Measurements from ENCODE around the gene TBC1D24.

TBC1D24 gene

DNA sequence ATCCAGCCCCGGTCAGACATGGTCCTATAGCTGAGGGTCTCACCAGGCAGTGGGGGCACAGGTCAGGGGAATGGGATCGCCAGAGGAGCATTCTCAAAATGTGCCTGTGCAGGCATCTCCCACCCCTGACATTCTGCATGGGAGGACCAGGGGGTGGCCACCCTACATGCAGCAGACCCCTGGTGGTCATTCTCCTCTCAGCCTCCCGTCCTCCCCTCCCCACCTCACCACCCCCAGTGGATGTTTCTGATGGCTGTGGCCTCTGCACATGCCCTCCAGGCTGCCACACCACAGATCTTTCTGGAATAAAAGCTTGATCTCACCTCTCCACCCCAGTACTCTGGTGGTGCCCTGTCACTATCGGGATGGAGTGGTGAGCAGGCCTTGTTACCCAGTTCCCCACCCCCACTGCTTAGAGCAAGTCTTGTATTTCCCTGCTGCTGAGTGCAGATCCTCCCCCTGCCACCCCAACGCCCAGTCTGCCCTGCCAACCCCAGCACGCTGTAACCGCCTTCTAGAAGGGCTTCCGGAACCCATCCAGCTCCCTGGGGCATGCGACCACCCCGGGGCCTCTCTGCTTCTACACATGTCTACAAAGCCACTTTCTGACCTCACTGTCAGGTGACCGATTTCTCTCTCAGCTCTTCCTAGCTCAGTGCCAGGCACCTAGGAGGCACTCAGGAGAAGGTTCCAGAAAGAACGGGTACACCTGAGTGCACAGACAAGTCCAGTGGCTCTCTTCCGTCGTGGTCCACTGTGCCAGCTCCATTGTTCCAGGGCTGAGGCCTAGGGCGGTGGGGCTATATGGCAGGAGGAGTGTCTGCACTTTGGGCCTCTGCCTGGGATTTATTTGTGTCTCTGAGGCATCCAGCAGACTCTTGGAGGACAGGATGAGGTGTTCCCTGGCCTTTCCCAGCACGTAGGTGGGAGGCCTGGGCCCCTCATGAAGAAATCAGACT, 9.3 kb downstream of the TBC1D24 start:
- no peak for DNase-seq

DNA sequence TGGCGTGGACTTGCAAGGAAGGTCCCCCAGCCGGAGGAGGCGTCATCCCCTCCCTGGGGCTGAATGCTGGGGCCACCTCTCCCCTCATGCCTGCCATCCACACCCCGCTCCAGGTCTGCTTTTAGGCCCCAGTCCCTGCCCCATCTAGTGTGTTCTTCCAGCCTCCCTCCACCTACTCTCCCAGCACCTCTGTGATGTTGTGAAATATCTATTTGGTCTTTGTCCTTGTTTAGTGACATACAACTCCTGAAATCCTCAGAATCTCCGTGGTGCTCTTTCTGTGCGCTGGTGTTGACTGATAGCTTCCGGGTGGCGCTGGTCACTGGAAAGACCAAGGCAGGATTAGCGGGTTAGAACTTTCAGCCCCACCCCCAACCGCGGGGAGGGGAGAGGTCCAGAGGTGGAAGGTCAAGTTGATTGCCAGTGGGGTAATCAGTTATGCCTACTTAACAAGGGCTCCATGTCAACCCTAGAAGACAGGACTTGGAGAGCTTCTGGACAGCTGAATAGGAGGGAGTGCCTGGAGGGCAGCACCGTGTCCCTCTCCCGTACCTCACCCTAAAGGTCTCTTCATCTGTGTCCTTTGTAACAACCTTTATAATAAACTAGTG, 10.1 kb downstream of the TBC1D24 start:
- DNase-seq: no peak

DNA sequence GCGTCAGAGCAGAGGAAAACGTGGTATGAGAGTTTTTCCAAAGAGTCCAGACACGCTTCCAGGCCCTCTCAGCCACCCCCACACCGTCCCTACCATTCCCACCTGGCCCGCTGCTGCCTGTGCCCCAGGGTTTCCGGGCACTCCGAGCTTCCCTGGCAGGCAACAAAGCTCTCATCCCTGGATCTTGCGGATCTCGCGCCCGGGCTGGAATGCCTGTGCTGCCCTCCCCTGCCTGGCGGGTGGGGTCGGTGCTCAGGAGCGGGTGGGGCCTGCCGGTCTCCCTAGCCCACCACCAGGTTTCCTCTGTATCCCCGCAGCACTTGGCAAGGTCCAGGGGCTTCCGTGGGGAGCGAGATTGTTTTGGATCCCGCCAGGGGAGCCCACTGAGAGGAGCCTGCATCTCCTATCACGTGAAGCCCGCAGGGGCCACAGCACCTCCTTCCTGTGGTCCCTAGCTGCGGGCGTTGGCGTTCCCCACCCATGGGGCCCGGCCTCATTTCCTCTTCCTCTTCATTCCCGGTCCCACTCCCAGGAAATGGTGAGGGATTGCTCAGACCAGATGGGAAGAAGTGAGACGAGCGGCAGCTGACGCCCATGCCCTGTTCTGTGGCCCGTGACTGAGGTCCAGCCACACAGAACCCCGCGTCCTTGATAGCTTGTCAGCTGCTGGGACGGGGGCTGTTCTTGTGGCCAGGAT, 11.0 kb downstream of the TBC1D24 start:
- no peak for DNase-seq

DNA sequence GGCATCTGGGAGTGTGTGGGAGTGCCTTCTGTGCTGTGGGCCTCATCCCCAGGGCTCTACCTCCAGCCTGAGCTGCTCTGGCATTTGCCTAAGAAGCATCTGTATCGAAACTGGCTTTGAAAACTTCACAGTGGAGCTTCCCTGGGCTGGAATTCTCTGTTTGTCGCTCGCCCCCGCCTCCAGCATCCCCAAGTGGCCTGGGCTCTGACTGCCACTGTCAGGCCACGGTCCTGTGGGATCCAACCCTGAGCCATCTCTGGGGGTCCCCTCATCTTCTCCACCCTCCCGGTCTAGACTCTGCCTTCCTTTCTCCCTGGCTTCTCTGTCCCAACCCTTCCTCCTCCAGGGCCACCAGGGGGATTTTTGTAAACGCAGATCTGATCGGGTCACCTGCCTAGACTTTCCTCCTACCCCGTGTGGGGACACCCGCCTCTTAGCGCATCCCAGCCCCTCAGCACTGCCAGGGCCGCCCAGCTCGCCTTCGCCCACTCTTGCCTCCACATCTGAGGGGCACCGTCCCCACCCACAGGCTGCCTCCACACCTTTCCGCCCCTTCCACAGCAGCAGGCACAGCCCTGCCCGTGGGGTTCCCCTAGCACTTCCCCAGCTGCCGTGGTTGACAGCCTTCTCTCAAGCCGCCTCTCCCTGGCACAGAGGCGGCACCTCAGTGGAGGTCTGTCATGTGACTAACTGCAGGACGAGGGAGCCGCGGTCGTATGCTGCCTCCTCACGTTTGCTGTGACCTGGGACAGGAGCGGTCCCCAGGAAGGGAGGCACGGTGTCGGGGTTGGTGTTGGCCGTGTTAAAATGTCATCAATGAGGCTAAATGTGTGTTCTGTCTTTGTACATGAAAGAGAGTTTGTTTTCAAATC, 12.0 kb downstream of the TBC1D24 start:
- DNase-seq: no peak

DNA sequence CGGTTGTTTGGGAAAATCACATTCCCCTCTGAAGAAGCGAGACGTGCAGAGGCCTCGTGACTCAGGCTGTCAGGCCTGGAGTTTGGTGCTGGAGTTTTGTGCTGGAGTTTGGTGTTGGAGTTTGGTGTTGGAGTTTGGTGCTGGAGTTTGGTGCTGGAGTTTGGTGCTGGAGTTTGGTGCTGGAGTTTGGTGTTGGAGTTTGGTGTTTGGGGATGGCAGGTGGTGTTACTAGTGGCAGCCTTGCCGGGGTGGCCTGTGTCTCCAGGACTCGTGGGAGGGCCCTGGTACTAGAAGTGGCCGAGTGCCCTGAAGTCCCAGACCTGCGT, 12.6 kb downstream of the TBC1D24 start:
- no peak for DNase-seq

DNA sequence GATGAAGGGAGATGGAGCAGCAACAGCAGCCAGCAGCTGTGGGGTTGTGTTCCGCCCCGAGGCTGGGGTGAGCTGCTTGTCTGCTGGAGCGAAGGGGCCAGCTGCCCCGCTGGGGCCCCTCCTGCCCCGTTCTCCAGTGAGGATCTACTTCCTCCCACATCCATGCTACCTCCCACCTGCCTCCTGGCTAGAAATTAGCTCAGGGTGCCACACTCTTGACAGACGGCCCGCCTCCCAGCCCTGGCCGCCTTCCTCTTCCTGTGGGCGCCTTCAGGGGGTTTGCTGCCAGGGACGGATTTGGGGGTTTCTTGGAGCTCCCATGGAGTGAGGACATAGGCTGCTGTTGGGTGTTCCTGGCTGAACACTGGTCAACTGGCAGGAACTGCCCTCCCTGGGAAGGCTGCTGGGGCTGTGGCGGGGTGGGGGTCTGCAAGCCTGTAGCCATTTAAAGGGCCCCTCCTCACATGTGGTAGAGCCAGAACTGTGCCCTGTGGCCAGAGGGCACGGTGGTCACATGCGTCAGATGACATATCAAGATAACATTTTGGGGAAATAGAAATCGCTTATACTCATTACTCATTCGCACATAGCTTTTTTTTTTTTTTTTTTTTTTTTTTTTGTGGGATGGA, 13.1 kb downstream of the TBC1D24 start:
- DNase-seq: no peak

DNA sequence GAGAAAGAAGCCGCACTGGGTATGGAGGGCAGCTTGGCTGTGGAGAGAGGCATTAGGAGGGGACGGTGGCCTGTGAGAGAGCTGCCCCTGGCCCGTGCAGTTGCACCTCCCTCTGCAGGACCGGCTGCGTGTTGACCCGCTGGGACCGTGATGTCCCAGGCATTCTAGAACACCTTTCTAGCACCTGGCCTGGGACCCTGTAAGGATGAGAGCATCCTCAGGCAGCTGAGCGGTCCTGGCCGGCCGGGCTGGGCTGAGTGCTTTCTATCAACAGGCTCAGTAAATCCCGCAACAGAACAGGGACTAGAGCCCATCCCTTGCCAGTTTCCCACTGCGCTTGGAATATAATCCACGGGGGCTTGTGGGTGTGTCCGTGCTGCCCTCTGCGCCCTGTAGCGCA, 14.7 kb downstream of the TBC1D24 start:
- DNase-seq: no peak

DNA sequence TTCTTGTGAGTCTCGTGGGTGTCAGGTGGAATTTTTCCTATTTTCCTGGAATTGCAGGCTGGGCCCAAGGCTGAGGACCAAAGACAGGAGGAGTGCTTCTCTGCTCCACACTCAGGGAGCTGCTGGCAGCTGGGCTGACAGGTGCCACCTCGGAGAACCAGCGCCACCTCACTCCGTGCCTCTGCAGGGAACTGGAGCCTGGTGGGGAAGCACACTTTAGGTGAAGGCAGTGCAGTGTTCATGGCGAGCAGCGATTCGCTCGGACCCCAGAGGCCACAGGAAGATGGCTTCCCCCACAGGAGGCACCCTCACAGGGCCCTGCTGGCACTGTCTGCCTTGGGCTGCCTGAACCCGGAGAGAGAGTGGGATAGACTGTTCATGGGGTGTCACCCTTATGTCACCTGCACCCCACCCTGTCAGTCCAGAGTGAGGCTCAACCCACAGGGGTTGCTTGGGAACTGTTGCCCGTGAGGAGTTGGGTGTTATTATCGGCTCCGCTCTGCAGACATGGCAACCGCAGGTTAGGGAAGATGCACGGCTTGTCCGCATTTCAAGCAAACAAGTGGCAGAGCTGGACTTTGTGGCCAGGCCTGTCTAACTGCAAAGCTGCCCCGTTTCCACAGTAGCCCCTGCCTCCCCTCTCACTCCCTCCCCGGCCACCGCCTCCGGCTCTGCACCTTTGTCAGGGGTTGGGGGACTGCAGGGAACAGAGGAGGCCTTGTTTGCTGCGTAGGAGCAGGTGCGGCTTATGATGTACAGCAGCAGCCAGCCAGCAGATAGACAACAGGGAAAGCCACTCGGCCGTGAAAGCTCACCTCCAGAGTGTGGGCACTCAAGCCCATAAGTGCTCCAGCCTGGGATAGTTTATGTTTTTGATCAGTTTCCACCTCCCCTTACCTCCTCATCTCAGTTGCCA, 15.5 kb downstream of the TBC1D24 start:
- DNase-seq: peak; percentile 67

DNA sequence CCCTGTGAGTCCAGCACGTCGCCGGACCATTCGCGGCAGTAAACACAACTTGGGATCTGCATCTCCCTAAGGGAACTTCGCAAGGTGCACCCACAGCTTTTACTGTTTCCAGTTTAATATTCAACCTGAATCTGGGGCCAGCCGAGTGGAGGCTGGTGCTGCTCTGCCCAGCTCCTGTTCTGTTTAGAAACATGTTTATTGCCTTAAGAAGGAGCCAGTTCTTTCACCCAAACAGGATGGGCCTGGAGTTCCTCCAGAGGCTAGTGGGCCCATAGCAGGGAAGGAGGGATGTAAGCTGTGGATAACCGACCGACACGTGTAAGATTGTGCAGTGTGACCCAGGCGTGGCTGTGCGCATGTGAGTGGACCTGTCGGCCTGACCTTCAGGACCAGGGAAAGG, 17.4 kb downstream of the TBC1D24 start:
- no peak for DNase-seq

DNA sequence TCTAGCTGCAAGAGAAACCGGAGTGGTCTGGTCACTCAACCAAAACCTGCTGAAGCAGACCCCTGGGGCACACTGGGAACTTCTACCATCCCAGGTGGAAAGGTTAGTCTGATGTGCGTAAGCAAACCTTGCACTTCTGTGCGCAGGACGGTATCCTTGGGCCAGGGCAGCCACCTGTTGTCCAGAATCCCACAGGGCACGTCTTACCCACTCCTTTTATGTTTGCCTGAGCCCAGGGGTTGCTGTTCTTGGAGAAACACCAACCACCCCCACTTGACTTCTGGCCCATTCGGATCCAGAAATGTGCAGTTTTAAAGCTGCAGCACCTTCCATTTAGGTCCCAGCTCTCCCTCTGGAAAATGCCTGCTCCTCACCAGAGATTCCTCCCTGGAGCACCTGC, 18.7 kb downstream of the TBC1D24 start:
- no peak for DNase-seq

DNA sequence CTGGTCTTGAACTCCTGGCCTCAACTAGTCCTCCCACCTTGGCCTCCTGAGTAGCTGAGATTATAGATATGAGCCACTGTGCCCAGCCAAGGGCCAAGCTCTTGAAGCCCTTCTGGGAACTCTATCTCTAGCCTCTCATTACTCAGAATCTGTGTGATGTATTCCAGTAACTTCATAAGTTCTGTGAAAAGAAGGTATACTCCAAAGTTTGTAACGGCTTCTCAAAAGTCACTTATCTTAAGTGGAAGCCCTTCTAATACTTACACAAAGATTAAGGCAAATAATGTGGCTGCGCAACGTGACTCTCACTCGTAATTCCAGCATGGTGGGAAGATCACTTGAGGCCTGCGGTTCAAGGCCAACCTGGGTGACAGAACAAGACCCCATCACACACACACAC, 19.7 kb downstream of the TBC1D24 start:
- DNase-seq: no peak

DNA sequence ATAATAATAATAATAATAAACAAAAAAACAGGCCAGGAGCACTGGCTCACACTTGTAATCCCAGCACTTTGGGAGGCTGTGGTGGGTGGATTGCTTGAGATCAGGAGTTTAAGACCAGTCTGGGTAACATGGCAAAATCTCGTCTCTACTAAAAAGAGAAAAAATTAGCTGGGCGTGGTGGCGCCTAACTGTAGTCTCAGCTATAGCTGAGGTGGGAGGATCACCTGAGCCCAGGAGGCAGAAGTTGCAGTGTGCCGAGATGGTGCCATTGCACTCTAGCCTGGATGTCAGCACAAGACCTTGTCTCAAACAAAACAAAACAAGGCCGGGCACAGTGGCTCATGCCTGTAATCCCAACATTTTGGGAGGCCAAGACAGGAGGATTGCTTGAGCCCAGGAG, 20.1 kb downstream of the TBC1D24 start:
- DNase-seq: no peak

DNA sequence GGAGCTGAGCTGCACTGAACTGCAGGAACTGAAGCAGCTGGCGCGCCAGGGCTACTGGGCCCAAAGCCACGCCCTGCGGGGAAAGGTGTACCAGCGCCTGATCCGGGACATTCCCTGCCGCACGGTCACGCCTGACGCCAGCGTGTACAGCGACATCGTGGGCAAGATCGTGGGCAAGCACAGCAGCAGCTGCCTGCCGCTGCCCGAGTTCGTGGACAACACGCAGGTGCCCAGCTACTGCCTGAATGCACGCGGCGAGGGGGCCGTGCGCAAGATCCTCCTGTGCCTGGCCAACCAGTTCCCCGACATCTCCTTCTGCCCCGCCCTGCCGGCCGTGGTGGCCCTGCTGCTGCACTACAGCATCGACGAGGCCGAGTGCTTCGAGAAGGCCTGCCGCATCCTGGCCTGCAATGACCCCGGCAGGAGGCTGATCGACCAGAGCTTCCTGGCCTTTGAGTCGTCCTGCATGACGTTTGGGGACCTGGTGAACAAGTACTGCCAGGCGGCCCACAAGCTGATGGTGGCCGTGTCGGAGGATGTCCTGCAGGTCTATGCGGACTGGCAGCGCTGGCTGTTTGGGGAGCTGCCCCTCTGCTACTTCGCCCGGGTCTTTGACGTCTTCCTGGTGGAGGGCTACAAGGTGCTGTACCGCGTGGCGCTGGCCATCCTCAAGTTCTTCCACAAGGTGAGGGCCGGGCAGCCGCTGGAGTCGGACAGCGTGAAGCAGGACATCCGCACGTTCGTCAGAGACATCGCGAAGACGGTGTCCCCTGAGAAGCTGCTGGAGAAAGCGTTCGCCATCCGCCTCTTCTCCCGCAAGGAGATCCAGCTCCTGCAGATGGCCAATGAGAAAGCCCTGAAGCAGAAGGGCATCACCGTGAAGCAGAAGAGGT, 21.5 kb downstream of the TBC1D24 start:
- DNase-seq: no peak

DNA sequence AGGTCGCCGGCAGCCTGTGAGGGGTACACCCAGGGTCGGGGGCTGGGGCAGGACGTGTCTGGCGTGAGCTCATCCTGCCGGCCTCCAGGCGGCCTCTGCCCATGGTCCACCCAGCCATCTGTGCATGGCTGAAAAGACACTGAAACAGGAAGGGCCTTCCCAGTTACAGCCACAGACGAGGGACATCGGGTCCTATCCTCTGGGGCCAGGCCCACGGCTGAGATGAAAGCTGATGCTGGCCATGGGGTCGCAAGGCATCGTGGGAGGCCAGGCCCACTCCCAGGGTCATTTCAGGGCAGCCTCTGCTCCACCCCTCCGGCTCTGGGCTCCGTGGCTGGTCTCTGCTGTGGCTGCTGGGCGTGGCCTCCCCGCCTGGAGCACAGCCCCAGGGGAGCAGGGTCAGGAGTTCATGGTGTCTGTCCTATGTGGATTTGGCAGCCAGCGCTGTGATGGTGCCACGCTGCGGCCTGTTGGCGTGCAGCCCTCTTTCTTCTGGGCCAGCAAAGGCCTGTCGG, 22.2 kb downstream of the TBC1D24 start:
- DNase-seq: no peak

DNA sequence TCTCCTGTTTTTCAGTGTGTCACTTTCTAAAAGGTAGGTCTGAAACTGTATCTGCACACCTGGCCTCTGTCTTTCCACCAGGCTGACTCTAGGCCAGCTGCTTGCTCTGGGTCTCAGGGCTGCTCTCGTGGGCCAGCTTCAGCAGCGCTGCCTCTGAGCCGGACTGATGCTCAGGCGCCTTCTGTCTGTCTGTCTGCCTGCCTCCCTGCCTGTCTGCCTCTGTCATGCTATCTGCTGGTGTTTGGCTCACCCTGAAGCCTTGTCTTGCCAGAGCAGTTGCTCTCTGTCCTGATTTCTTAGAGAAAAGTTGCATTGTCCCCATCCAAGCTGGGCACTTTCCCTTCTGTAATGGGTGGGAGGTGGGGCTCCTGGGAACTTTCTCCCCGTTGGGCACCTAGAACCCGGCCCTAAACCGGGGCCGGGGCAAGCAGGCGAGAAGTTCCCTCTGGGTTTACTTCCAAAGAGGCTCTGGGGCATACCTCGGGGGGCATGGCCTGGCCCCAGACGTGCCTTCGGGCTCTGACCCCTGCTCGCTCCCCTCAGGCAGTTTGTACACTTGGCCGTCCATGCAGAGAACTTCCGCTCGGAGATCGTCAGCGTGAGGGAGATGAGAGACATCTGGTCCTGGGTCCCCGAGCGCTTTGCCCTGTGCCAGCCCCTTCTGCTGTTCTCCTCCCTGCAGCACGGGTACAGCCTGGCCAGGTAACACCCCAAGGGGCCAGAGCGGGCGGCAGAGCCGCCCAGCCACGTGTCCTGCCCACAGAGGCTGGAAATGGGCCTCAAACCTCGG, 23.0 kb downstream of the TBC1D24 start:
- DNase-seq: no peak

DNA sequence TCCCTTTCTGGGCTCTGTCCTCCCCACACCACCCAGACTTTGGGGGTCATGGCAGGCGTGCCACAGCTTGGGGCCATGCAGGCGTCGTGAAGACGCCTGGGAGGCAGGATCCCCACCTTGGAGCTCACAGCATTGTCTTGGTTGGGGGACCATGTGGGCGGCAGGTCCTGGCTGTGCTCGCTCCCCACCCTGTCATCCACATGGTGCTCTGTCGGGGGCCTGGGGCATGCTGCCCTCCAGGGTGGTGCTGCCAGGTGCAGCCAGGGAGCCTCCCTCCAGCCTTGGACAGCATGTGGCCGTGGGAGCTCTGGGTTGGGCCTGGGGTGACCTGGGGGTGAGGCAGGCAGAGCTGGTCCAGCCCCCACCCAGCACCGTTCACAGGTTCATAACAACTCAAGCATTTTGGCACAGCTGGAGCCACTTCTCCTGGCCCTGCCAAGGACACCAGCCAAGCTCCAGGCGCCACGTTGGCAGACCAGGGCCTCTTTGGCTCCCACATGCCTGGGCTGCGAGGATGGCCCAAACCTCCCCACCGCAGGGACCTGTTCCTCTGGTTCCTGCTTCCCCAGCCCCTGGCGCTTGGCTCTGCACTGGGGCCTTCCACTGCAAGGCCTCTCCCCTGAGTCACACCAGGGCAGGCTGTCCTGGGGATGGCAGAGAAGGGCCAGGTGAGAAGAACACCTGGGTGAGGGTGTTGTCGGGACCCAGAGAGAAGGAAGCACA, 23.8 kb downstream of the TBC1D24 start:
- no peak for DNase-seq

DNA sequence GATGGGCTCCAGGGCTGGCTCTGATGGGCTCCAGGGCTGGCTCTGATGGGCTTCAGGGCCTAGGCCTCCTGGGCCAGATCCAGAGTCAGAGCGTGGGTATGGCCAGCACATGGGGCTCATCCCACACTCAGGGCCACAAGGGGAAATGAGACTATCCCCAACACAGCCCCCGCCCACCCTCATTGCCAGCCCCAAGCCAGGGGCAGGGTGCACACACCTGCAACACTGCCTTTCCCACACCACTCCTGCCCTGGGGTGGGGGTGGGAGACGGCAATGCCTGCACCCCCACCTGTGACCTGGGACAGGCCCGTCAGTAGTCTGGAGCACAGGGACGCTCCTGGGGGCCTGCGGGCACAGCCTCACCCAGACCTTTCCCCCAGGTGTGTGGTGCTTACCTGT, 24.5 kb downstream of the TBC1D24 start:
- no peak for DNase-seq

DNA sequence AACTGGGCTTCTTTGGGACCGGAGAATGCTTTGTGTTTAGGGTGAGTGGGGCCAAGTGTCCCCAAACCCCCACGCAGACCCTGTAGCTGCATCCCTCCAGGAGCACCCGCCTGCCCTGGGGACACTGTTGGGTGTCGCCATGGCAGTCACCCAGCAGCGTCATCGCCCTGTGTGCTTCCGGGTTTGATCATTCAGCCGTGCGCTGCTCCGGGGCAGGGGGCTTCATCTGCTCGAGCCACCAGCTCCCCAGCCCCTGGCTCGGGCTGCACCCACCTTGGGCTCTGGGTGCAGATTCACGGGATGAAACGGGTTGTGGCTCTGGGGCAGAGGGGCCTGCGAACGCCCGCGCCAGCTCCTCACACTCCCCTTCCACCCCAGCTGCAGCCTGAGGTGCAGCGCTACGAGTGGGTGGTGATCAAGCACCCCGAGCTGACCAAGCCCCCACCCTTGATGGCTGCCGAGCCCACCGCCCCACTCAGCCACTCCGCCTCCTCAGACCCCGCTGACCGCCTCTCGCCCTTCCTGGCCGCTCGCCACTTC, 25.0 kb downstream of the TBC1D24 start:
- DNase-seq: no peak

Data from DMS79 (cell line).